ENCODE measurements around the gene NDUFB4. TPM values are rescaled to one million over a fixed set of nuclear protein-coding genes. Genes with fewer than 3 reads are reported as not detected.
"Not testable (repeated sequence)": the region's sequence is repeated elsewhere in the genome, so short reads cannot be mapped to it uniquely, and the experiment has no call there.

Gene NDUFB4
- total RNA-seq, 1 experiment from 2014 or later, result 138 TPM

- no peak for DNase-seq
- no peaks in the 10 kb centered on the region for H3K4me1 Mint-ChIP-seq (ENCODE audit: low read depth, unreplicated experiment)
- intact Hi-C loops (cut with micrococcal nuclease; ENCODE audit: unreplicated experiment), result no loop called here
- H3K36me3 Mint-ChIP-seq (ENCODE audit: insufficient read depth, unreplicated experiment), result no peaks in the 10 kb centered on the region
- no TSS peak for BruUV-seq (replicated peaks)
- CTCF ChIA-PET, result no interaction called here
- H3K9me3 Mint-ChIP-seq (ENCODE audit: low read depth, unreplicated experiment), result peaks cover 11% of the 10 kb centered on the region
- TF ChIP-seq CTCF (IDR thresholded peaks at IDR 0.05; ENCODE audit: unreplicated experiment), result no peak
- H3K4me3 Mint-ChIP-seq (ENCODE audit: low read depth, unreplicated experiment), result no peak overlapping the region
- no peaks in the 10 kb centered on the region for H3K27me3 Mint-ChIP-seq (ENCODE audit: unreplicated experiment)
- H3K27ac Mint-ChIP-seq (ENCODE audit: unreplicated experiment), result no peak overlapping the region
Observed at GRCh38 chr3:120634539-120634938, 38.4 kb downstream of the NDUFB4 start.

GRCh38 chr3:120636795-120637401 is 40.8 kb downstream of the NDUFB4 start:
- TF ChIP-seq CTCF (IDR thresholded peaks at IDR 0.05; ENCODE audit: unreplicated experiment), result no peak
- Mint-ChIP-seq H3K36me3 (ENCODE audit: insufficient read depth, unreplicated experiment) (no peaks in the 10 kb centered on the region), H3K27me3 (ENCODE audit: unreplicated experiment) (no peaks in the 10 kb centered on the region), H3K4me1 (ENCODE audit: low read depth, unreplicated experiment) (no peaks in the 10 kb centered on the region), H3K4me3 (ENCODE audit: low read depth, unreplicated experiment) (no peak overlapping the region), H3K27ac (ENCODE audit: unreplicated experiment) (no peak overlapping the region), H3K9me3 (ENCODE audit: low read depth, unreplicated experiment) (peaks cover 6% of the 10 kb centered on the region)
- intact Hi-C loops (cut with micrococcal nuclease; ENCODE audit: unreplicated experiment), result no loop called here
- CTCF ChIA-PET, result no interaction called here
- no TSS peak for BruUV-seq (replicated peaks)
- DNase-seq, result no peak

- no TSS peak for BruUV-seq (replicated peaks)
- Mint-ChIP-seq H3K9me3 (ENCODE audit: low read depth, unreplicated experiment) (peaks cover 6% of the 10 kb centered on the region), H3K27ac (ENCODE audit: unreplicated experiment) (no peak overlapping the region), H3K36me3 (ENCODE audit: insufficient read depth, unreplicated experiment) (no peaks in the 10 kb centered on the region), H3K4me3 (ENCODE audit: low read depth, unreplicated experiment) (no peak overlapping the region), H3K4me1 (ENCODE audit: low read depth, unreplicated experiment) (no peaks in the 10 kb centered on the region), H3K27me3 (ENCODE audit: unreplicated experiment) (no peaks in the 10 kb centered on the region)
- DNase-seq, result no peak
- TF ChIP-seq CTCF (IDR thresholded peaks at IDR 0.05; ENCODE audit: unreplicated experiment), result no peak
- intact Hi-C loops (cut with micrococcal nuclease; ENCODE audit: unreplicated experiment), result no loop called here
- CTCF ChIA-PET, result no interaction called here
Observed at GRCh38 chr3:120637851-120638559, 41.9 kb downstream of the NDUFB4 start.

- intact Hi-C loops (cut with micrococcal nuclease; ENCODE audit: unreplicated experiment); H3K4me3 Mint-ChIP-seq (ENCODE audit: low read depth, unreplicated experiment); H3K27me3 Mint-ChIP-seq (ENCODE audit: unreplicated experiment); H3K27ac Mint-ChIP-seq (ENCODE audit: unreplicated experiment); CTCF ChIA-PET; H3K4me1 Mint-ChIP-seq (ENCODE audit: low read depth, unreplicated experiment); DNase-seq; BruUV-seq (replicated peaks); H3K36me3 Mint-ChIP-seq (ENCODE audit: insufficient read depth, unreplicated experiment); H3K9me3 Mint-ChIP-seq (ENCODE audit: low read depth, unreplicated experiment): not testable (repeated sequence)
Observed at GRCh38 chr3:120638820-120639219, 42.7 kb downstream of the NDUFB4 start.

- Mint-ChIP-seq H3K9me3 (ENCODE audit: low read depth, unreplicated experiment) (peaks cover 6% of the 10 kb centered on the region), H3K4me1 (ENCODE audit: low read depth, unreplicated experiment) (no peaks in the 10 kb centered on the region), H3K27ac (ENCODE audit: unreplicated experiment) (no peak overlapping the region), H3K36me3 (ENCODE audit: insufficient read depth, unreplicated experiment) (no peaks in the 10 kb centered on the region), H3K27me3 (ENCODE audit: unreplicated experiment) (no peaks in the 10 kb centered on the region), H3K4me3 (ENCODE audit: low read depth, unreplicated experiment) (no peak overlapping the region)
- CTCF ChIA-PET, result no interaction called here
- DNase-seq, result no peak
- TF ChIP-seq CTCF (IDR thresholded peaks at IDR 0.05; ENCODE audit: unreplicated experiment), result no peak
- no TSS peak for BruUV-seq (replicated peaks)
- intact Hi-C loops (cut with micrococcal nuclease; ENCODE audit: unreplicated experiment), result no loop called here
Observed at GRCh38 chr3:120640231-120640630, 44.1 kb downstream of the NDUFB4 start.

Data from Calu3 (cell line).